ENCODE measurements around the gene MLLT6. TPM values are rescaled to one million over a fixed set of nuclear protein-coding genes. Genes with fewer than 3 reads are reported as not detected.

Gene MLLT6
- total and polyA plus RNA-seq, 2 of the 13 experiments (the other 11 are each of a cell fraction or from before 2014, with no cell fraction given) = 50.7 to 69.5 TPM

DNA sequence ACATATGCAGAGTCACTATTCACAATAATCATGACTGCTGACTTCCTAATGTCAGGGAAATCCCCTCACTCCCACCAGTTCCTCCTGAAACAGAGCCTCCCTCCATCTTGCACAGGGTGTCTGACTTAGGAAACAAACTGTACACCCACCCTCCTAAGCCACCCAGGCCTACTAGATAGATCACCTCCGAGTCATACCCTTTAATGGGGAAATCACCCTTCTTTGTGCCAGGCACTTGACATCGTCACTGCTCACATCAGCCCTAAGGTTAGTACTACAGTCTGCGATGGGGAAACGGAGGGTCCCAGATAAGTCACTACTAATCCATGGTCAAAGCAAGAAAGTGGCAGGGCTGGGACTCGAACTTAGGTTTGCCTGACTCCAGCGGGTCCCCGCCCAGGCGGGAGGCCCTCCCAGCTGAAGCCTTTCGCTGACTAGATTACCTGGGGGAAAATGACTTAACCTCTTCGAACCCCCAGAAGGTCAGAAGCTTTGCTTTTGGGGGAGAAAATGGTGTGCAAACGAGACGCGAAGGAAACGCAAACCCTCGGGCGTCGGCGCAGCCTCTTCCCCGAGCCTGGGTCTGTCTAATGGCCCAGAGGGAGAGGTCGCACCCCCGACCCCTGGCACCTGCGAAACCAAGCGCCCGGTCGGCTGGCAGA lies 3.4 kb upstream of the MLLT6 start (continued):
- TF ChIP-seq, protein P1, sequence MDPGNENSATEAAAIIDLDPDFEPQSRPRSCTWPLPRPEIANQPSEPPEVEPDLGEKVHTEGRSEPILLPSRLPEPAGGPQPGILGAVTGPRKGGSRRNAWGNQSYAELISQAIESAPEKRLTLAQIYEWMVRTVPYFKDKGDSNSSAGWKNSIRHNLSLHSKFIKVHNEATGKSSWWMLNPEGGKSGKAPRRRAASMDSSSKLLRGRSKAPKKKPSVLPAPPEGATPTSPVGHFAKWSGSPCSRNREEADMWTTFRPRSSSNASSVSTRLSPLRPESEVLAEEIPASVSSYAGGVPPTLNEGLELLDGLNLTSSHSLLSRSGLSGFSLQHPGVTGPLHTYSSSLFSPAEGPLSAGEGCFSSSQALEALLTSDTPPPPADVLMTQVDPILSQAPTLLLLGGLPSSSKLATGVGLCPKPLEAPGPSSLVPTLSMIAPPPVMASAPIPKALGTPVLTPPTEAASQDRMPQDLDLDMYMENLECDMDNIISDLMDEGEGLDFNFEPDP (CRISPR knock-in tag; conservative IDR thresholded peaks at IDR 0.05) = peak; percentile 94; the same call in 1 of the 2 replicates
- TF ChIP-seq WIZ (CRISPR knock-in tag; IDR thresholded peaks at IDR 0.05) (peak; percentile 78; the same call in 1 of the 2 replicates), ZNF788 (CRISPR knock-in tag; IDR thresholded peaks at IDR 0.05; ENCODE audit: borderline replicate concordance) (no peak), TOPORS (CRISPR knock-in tag; IDR thresholded peaks at IDR 0.05) (no peak), SP1 (IDR thresholded peaks at IDR 0.05) (no peak), SP1 (CRISPR knock-in tag; IDR thresholded peaks at IDR 0.05) (peak; percentile 8; the same call in 1 of the 2 replicates), SMAD1 (CRISPR knock-in tag; IDR thresholded peaks at IDR 0.05; ENCODE audit: borderline replicate concordance, low read depth) (peak; percentile 7; the same call in 1 of the 2 replicates), SSRP1 (CRISPR knock-in tag; IDR thresholded peaks at IDR 0.05) (peak; percentile 83; the same call in 1 of the 2 replicates), YEATS4 (CRISPR knock-in tag; IDR thresholded peaks at IDR 0.05; ENCODE audit: borderline replicate concordance) (no peak), SALL1 (CRISPR knock-in tag; IDR thresholded peaks at IDR 0.05) (no peak), HOXA5 (CRISPR knock-in tag; IDR thresholded peaks at IDR 0.05) (no peak), ZNF138 (CRISPR knock-in tag; IDR thresholded peaks at IDR 0.05; ENCODE audit: low read depth) (peak; percentile 10; the same call in 1 of the 2 replicates), PRPF4 (IDR thresholded peaks at IDR 0.05; ENCODE audit: low read depth, low read length, poor library complexity, severe bottlenecking) (no peak), TEAD3 (CRISPR knock-in tag; optimal IDR thresholded peaks at IDR 0.05; ENCODE audit: borderline replicate concordance) (no peak), MBNL3 (CRISPR knock-in tag; conservative IDR thresholded peaks at IDR 0.05) (no peak), NCOA1 (CRISPR knock-in tag; IDR thresholded peaks at IDR 0.05) (peak; percentile 85), ZBTB1 (CRISPR knock-in tag; IDR thresholded peaks at IDR 0.05; ENCODE audit: borderline replicate concordance) (0 out of 2 replicates have a peak, but pooled peaks have one; percentile 8), GTF3A (CRISPR knock-in tag; conservative IDR thresholded peaks at IDR 0.05) (0 out of 2 replicates have a peak, but pooled peaks have one; percentile 15), ZNF619 (CRISPR knock-in tag; IDR thresholded peaks at IDR 0.05) (peak; percentile 68), DMAP1 (CRISPR knock-in tag; IDR thresholded peaks at IDR 0.05) (no peak; the same call in 1 of the 2 replicates)
- TF ChIP-seq, protein P2, sequence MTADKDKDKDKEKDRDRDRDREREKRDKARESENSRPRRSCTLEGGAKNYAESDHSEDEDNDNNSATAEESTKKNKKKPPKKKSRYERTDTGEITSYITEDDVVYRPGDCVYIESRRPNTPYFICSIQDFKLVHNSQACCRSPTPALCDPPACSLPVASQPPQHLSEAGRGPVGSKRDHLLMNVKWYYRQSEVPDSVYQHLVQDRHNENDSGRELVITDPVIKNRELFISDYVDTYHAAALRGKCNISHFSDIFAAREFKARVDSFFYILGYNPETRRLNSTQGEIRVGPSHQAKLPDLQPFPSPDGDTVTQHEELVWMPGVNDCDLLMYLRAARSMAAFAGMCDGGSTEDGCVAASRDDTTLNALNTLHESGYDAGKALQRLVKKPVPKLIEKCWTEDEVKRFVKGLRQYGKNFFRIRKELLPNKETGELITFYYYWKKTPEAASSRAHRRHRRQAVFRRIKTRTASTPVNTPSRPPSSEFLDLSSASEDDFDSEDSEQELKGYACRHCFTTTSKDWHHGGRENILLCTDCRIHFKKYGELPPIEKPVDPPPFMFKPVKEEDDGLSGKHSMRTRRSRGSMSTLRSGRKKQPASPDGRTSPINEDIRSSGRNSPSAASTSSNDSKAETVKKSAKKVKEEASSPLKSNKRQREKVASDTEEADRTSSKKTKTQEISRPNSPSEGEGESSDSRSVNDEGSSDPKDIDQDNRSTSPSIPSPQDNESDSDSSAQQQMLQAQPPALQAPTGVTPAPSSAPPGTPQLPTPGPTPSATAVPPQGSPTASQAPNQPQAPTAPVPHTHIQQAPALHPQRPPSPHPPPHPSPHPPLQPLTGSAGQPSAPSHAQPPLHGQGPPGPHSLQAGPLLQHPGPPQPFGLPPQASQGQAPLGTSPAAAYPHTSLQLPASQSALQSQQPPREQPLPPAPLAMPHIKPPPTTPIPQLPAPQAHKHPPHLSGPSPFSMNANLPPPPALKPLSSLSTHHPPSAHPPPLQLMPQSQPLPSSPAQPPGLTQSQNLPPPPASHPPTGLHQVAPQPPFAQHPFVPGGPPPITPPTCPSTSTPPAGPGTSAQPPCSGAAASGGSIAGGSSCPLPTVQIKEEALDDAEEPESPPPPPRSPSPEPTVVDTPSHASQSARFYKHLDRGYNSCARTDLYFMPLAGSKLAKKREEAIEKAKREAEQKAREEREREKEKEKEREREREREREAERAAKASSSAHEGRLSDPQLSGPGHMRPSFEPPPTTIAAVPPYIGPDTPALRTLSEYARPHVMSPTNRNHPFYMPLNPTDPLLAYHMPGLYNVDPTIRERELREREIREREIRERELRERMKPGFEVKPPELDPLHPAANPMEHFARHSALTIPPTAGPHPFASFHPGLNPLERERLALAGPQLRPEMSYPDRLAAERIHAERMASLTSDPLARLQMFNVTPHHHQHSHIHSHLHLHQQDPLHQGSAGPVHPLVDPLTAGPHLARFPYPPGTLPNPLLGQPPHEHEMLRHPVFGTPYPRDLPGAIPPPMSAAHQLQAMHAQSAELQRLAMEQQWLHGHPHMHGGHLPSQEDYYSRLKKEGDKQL (CRISPR knock-in tag; IDR thresholded peaks at IDR 0.05; ENCODE audit: low read depth) = 0 out of 2 replicates have a peak, but pooled peaks have one; percentile 8
- TF ChIP-seq, protein P3, sequence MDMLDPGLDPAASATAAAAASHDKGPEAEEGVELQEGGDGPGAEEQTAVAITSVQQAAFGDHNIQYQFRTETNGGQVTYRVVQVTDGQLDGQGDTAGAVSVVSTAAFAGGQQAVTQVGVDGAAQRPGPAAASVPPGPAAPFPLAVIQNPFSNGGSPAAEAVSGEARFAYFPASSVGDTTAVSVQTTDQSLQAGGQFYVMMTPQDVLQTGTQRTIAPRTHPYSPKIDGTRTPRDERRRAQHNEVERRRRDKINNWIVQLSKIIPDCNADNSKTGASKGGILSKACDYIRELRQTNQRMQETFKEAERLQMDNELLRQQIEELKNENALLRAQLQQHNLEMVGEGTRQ (IDR thresholded peaks at IDR 0.05; ENCODE audit: low read depth, low read length) = no peak
- TF ChIP-seq, protein P3 (CRISPR knock-in tag; IDR thresholded peaks at IDR 0.05; ENCODE audit: borderline replicate concordance) = no peak

Measured in HepG2 (cell line).